Activated CD4-positive, alpha-beta T cell treated with anti-CD3 and anti-CD28 coated beads for 36 hours (primary cell): Measurements from ENCODE around the gene SELP. TPM values are rescaled to one million over a fixed set of nuclear protein-coding genes. Genes with fewer than 3 reads are reported as not detected.

Experiments
- ATAC-seq: fragments of 200-7000 bp; cut with Tn5 transposase; one replicate; pipeline ENCODE4 v1.10.0; 2021; ENCODE audit warnings: mild to moderate bottlenecking, moderate library complexity
- CTCF ChIA-PET: fragments of 350-600 bp; sonication (Branson Sonifier 250); formaldehyde crosslinking; loops from one replicate; lab custom pipeline; 2021; ENCODE audit warnings: antibody characterized with exemption; lab: Charles Lee
- POLR2A ChIA-PET: fragments of 350-600 bp; sonication (Branson Sonifier 250); formaldehyde crosslinking; loops from one replicate; lab custom pipeline; 2021; ENCODE audit warnings: antibody characterized with exemption, inconsistent platforms; lab: Charles Lee
- DNase-seq: peaks from one replicate; pipeline ENCODE4 v3.0.0-alpha.2; 2020
- H3K27ac Mint-ChIP-seq: one replicate; pipeline ENCODE4 v1.8.0; 2021; ENCODE audit warnings: mixed read lengths
- H3K27me3 Mint-ChIP-seq: one replicate; pipeline ENCODE4 v1.8.0; 2021; ENCODE audit warnings: mixed read lengths
- H3K36me3 Mint-ChIP-seq: one replicate; pipeline ENCODE4 v1.8.0; 2021; ENCODE audit warnings: low read depth, mixed read lengths
- H3K4me1 Mint-ChIP-seq: one replicate; pipeline ENCODE4 v1.8.0; 2021; ENCODE audit warnings: mixed read lengths
- H3K4me3 Mint-ChIP-seq: one replicate; pipeline ENCODE4 v1.8.0; 2021; ENCODE audit warnings: mild to moderate bottlenecking, moderate library complexity, mixed read lengths
- H3K9me3 Mint-ChIP-seq: one replicate; pipeline ENCODE4 v1.8.0; 2021; ENCODE audit warnings: low read depth, mixed read lengths
- intact Hi-C, 2 experiments: fragments of 100-400 bp; cut with DNase I in 1 of 2; cut with micrococcal nuclease in 1 of 2; formaldehyde crosslinking; loops; one replicate each; pipeline versions ENCODE4 v1.14.2 to v1.15.1; 2022 to 2024; cut with DNase I, micrococcal nuclease
- total RNA-seq, 2 experiments: library from RNA; stranded (reverse); gene quantifications; one replicate each; pipeline ENCODE4 v1.2.3, GENCODE V29; 2021

The SELP gene
- total RNA-seq, 2 experiments from 2014 or later, result 0.50 to 1.4 TPM

DNA sequence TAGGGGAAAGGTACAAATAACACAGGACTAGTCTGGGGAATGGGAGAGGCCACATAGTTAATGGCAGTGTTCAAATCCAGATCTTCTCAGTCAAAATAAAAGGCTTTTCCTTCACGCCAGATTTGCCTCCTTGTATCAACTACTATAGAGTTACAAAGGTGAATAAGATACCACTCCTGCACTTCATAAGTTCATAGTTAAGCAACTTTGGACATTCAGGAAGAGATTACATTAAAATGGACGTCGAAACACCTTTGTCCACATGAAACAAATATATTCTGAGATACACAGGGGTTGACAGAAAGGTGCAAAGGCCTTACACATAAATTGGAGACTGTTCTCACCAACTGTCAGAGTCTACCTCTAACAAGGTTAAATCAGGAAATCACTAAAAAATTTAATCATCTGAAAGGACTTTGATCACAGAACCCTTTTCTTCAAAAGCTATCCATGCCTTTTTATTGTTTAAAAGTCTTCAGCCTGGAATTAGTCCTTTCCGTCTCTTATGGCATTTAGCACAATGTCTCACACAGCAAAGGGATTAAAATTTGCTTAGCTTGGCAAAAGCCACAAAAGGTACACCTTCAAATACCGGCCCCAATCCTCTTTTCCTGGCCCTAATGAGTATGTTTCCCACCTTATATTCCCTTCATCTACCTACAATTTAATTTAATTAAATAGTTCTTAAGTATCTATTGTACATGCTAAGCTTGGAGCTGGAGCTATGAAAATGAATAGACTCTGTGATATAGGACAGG, 51.8 kb downstream of the SELP start:
- H3K4me3 Mint-ChIP-seq, result no peak overlapping the region

DNA sequence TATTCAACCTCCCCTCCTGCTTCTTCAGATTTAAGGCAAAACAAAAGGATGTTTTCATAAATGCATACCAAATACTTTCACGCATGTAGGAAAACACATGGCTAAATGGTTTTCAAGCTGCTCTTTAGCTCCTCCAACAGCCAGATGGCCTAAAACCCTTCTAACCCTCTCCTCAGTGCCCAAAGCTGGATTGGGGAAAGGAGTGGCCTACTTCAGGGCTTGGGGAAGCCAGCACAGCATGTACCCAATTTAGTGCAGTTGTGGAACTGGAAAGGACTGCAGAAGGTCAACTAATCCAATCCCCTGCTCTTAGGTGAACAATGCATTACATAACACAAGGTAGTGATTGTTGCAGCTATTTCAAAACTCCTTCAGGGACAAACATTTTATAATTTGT, 53.0 kb downstream of the SELP start:
- H3K4me1 Mint-ChIP-seq, result peaks cover 22% of the 10 kb centered on the region
- POLR2A ChIA-PET, result no interaction called here

More for the DNA sequence above, 51.8 kb downstream of the SELP start:
- intact Hi-C loops, result no loop called here
- CTCF ChIA-PET, result interaction anchor here (2.2 kb wide), 1 partner anchor 134 kb away, joined by 10 read pairs; no protein-coding TSS in a partner anchor
- no peaks in the 10 kb centered on the region for H3K9me3 Mint-ChIP-seq
- ATAC-seq (no peak), DNase-seq (no peak)
- peaks cover 39% of the 10 kb centered on the region for H3K36me3 Mint-ChIP-seq
- POLR2A ChIA-PET, result no interaction called here
- H3K27me3 Mint-ChIP-seq, result no peaks in the 10 kb centered on the region
- no peak overlapping the region for H3K27ac Mint-ChIP-seq
- H3K4me1 Mint-ChIP-seq, result peaks cover 19% of the 10 kb centered on the region

DNA sequence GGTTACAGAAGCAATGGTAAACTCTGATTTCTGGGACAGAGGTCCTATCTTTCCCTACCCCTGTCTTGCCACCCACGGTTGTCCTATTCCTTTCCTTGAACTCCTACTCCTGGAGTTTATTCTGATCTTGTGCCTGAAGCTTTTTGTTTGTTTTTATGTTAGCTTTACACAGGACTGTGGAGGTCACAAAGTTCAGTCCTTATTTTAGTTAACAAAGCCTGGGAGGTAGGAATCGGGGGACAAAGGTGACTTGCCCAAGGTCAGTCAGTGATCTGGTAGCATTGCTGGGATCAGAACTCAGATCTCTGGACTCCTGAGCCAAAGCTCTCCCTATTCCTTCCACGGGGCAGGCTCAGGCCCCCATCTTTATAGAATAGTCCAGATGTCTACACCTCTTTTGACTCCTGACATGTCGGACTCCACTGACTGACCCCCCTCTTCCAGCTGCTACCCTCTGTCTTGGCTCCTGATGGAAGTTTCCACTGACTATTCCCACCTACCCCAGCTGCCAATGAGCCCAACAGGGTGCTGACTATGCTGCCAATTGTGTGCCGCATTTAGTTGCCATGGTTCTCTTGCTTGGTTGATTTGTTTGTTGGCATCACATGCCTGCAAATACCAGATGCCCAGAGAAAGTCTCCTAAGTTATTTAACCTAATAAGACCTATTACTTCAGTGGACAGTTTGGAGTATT, 53.5 kb downstream of the SELP start:
- Mint-ChIP-seq H3K4me3 (no peak overlapping the region), H3K4me1 (peaks cover 28% of the 10 kb centered on the region), H3K9me3 (no peaks in the 10 kb centered on the region), H3K27ac (no peak overlapping the region), H3K36me3 (peaks cover 48% of the 10 kb centered on the region), H3K27me3 (no peaks in the 10 kb centered on the region)
- ChIA-PET CTCF (interaction anchor here (0.6 to 1.6 kb wide), 3 partner anchors 25 to 234 kb away, joined by 3 to 6 read pairs (median 3); no protein-coding TSS in a partner anchor), POLR2A (no interaction called here)
- intact Hi-C loops, result no loop called here
- ATAC-seq (no peak), DNase-seq (no peak)

More for the DNA sequence above, 53.0 kb downstream of the SELP start:
- DNase-seq, result no peak
- CTCF ChIA-PET, result interaction anchor here (1.1 to 1.6 kb wide), 2 partner anchors 135 to 233 kb away, joined by 3 to 6 read pairs; no protein-coding TSS in a partner anchor
- H3K9me3 Mint-ChIP-seq, result no peaks in the 10 kb centered on the region
- no peak overlapping the region for H3K27ac Mint-ChIP-seq
- H3K36me3 Mint-ChIP-seq, result peaks cover 43% of the 10 kb centered on the region
- H3K27me3 Mint-ChIP-seq, result no peaks in the 10 kb centered on the region
- no peak for ATAC-seq
- intact Hi-C loops, result no loop called here
- H3K4me3 Mint-ChIP-seq, result no peak overlapping the region

DNA sequence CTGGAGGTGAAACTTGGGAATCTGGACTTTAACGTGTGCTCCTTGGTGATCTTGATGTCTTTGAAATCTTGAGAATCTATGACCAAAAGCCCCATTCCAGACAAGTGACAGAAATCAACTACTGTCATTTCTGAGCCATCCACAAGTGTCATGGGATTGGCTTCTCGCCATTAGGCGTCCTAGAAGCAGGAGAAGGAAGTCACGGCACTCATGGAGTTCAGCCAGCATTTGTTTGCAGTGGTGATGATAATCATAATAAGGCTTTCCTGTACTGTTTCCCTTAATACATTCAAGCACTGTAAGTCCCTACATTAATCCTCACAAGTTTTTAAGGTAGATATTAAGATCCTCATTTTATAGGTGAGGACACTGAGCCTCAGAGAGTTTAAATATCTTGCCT, 55.6 kb downstream of the SELP start:
- CTCF ChIA-PET, result no interaction called here

DNA sequence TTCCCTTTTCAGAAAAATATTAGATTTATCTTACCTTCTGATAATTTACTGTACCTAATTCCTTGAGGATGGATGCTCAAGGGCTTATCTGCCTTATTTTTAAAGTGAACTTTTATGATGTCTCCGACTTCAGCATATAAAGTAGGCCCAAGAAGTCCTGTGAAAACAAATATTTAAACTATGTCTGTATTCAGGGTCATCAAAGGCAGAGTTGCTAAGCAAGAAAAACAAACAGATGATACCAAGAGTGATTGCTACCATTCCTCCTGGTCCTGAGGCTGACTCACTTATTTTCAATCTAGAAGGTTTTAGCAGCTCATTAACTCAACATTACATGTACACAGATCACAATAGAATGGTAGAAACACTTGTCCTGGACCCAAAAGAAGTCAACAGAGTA, 57.7 kb downstream of the SELP start:
- Mint-ChIP-seq H3K9me3 (no peaks in the 10 kb centered on the region), H3K4me1 (peaks cover 24% of the 10 kb centered on the region), H3K36me3 (peaks cover 63% of the 10 kb centered on the region), H3K27me3 (no peaks in the 10 kb centered on the region), H3K27ac (peak overlapping the region; percentile 61), H3K4me3 (no peak overlapping the region)
- DNase-seq, result no peak
- CTCF ChIA-PET, result interaction anchor here (0.9 kb wide), 1 partner anchor 20 kb away, joined by 3 read pairs; no protein-coding TSS in a partner anchor
- no peak for ATAC-seq
- intact Hi-C loops, result loop anchor here (5.0 kb wide), 2 partner anchors 45 to 50 kb away; no protein-coding TSS in a partner anchor
- POLR2A ChIA-PET, result no interaction called here

More for the DNA sequence above, 55.6 kb downstream of the SELP start:
- DNase-seq (no peak), ATAC-seq (no peak)
- H3K9me3 Mint-ChIP-seq, result no peaks in the 10 kb centered on the region
- intact Hi-C loops, result loop anchor here (5.0 kb wide), 2 partner anchors 47 to 52 kb away; no protein-coding TSS in a partner anchor
- no peak overlapping the region for H3K27ac Mint-ChIP-seq
- H3K4me1 Mint-ChIP-seq, result peaks cover 28% of the 10 kb centered on the region
- H3K36me3 Mint-ChIP-seq, result peaks cover 62% of the 10 kb centered on the region
- POLR2A ChIA-PET, result no interaction called here
- no peak overlapping the region for H3K4me3 Mint-ChIP-seq
- no peaks in the 10 kb centered on the region for H3K27me3 Mint-ChIP-seq

DNA sequence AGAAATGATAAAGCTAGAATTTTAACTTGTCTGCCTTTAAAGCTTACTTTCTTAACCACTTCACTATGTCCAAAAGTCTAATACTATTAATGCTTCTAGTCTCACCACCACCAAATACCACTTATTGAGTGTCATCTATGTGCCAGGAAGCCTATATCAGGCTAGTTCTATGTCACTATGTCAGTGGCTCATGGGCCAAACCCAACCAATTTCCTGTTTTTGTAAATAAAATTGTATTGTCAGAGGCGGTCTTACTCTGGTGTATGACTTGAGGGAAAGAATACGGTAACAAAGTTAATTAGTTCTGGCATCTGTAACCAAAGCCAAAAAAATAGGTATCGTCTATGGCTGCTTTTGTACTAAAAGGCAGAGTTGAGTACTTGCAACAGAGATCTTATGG, 58.5 kb downstream of the SELP start:
- H3K36me3 Mint-ChIP-seq, result peaks cover 64% of the 10 kb centered on the region

DNA sequence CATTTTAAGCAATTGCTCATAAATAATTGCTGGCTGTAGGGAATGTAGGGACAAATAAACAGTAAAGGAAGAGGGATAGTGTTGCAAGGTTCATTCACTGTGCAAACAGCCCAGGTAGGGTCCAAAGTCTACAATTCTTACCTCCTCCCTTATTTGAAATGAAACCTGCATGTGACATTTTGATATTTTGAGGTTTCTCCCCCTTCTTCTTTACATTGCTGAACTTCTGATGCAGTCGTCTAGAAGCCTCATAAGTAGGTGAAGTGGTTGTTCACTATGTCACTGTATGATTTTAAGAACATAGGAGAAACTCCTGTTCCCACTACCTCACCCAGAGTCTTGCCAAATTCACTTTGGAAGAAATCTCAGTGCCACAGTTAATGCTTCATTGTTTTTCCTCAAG, 59.8 kb downstream of the SELP start:
- H3K36me3 Mint-ChIP-seq, result peaks cover 64% of the 10 kb centered on the region

More for the DNA sequence above, 58.5 kb downstream of the SELP start:
- Mint-ChIP-seq H3K27ac (no peak overlapping the region), H3K4me3 (no peak overlapping the region), H3K27me3 (no peaks in the 10 kb centered on the region), H3K4me1 (peaks cover 29% of the 10 kb centered on the region), H3K9me3 (no peaks in the 10 kb centered on the region)
- no peak for DNase-seq
- CTCF ChIA-PET, result interaction anchor here (1.2 kb wide), 1 partner anchor 15 kb away, joined by 3 read pairs; the partner anchor contains the start of gene F5
- intact Hi-C loops, result loop anchor here (5.0 kb wide), 2 partner anchors 44 to 49 kb away; no protein-coding TSS in a partner anchor
- POLR2A ChIA-PET, result no interaction called here
- ATAC-seq, result no peak

DNA sequence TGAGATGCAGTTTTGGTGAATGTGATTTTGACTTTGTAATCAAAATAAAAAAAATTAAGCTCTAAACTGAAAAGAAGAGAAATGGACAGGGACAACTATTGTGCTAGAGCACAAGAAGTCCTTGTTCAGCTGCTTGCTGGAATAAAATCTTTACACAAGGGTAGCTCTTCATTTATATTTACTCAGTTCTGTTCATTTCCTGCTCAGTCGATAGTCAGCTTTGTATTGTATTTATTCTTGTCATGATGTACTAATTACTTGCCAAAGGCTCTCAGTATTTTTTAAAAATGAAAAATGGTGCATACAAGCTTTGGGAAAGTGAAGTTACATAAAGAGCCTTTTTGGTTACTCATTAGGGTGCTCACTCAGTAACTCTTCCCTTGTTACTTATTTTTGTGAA, 61.4 kb downstream of the SELP start:
- no peak overlapping the region for H3K4me3 Mint-ChIP-seq
- H3K9me3 Mint-ChIP-seq, result peaks cover 3% of the 10 kb centered on the region
- POLR2A ChIA-PET, result no interaction called here
- ATAC-seq (no peak), DNase-seq (no peak)
- CTCF ChIA-PET, result interaction anchor here (0.6 to 2.4 kb wide), 7 partner anchors 11 to 973 kb away, joined by 3 to 10 read pairs (median 3); no protein-coding TSS in a partner anchor
- intact Hi-C loops, result no loop called here
- peaks cover 43% of the 10 kb centered on the region for H3K4me1 Mint-ChIP-seq
- H3K27ac Mint-ChIP-seq, result no peak overlapping the region
- H3K36me3 Mint-ChIP-seq, result peaks cover 74% of the 10 kb centered on the region
- no peaks in the 10 kb centered on the region for H3K27me3 Mint-ChIP-seq

More for the DNA sequence above, 59.8 kb downstream of the SELP start:
- DNase-seq, result no peak
- intact Hi-C loops, result loop anchor here (5.0 kb wide), 2 partner anchors 43 to 48 kb away; no protein-coding TSS in a partner anchor
- Mint-ChIP-seq H3K4me1 (peaks cover 32% of the 10 kb centered on the region), H3K27ac (no peak overlapping the region), H3K27me3 (no peaks in the 10 kb centered on the region), H3K4me3 (no peak overlapping the region), H3K9me3 (no peaks in the 10 kb centered on the region)
- POLR2A ChIA-PET, result no interaction called here
- CTCF ChIA-PET, result interaction anchor here (2.4 kb wide), 1 partner anchor 142 kb away, joined by 10 read pairs; no protein-coding TSS in a partner anchor
- no peak for ATAC-seq

DNA sequence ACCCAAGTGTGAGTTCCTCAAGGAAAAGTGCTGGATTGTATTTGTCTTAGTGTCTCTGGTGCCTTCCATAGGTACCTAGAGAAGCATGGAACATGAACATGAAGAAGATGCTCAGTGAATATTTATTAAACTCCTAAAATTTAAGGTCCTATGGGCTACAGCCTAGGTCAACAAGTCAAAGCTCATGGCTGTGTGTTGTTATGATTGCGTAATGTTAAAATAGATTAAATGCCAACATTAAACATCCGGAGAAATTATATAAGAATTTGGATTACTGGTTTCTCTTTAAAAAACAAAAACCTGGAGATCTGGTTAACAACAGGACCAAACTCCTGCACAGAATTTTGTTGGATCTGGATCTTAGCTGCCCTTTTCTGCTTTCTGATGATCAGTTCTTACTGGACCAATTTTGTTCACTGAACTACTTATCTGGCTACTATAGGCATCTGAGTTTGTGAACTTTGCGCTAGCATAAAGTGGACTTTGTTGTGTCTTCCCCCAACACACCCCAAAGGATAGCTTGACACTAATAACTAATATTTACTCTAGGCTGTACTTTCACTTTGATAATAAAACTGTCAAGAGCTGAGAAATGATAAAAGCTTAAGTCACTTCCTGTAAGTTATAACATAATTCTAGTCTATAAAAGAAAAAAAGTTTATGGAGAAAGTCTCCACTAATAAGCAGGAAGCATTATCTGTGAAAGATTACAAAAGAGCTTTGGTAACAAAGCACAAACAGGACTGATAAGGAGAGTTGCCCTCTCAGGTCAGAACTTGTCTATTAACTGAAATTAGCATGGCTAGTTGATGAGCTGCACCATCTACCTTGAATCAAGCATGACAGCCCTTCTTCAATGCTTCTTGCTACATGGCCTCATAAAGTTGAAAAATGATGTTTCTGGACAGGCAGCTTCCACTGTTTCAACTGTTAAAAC, 64.3 kb downstream of the SELP start:
- Mint-ChIP-seq H3K27me3 (no peaks in the 10 kb centered on the region), H3K4me3 (no peak overlapping the region), H3K4me1 (peaks cover 25% of the 10 kb centered on the region), H3K27ac (no peak overlapping the region), H3K9me3 (peaks cover 3% of the 10 kb centered on the region), H3K36me3 (peaks cover 60% of the 10 kb centered on the region)
- DNase-seq (no peak), ATAC-seq (no peak)
- CTCF ChIA-PET, result interaction anchor here (0.7 to 1.0 kb wide), 2 partner anchors 13 to 137 kb away, joined by 3 to 4 read pairs; no protein-coding TSS in a partner anchor
- POLR2A ChIA-PET, result no interaction called here
- intact Hi-C loops, result no loop called here

DNA sequence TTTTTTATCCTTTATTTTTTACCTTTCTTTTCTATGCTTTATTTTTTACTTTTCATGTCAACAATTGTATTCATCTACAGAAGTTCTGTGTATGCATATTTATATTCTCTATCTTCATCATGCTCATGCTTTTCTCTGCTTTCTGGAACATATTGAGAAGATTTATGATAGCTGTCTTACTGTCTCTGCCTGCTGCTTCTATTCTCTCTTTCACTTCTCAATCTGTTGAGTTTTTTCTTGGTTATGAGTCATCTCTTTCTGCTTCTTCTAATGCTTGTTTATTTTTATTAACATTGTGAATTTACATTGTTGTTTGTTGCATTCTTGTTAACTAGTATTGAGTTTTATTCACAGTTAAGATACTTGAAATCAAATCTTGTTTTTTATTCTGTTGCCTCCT, 66.3 kb downstream of the SELP start:
- ATAC-seq (peak; percentile 49), DNase-seq (no peak)
- Mint-ChIP-seq H3K27ac (no peak overlapping the region), H3K27me3 (no peaks in the 10 kb centered on the region), H3K36me3 (peaks cover 66% of the 10 kb centered on the region), H3K4me3 (no peak overlapping the region), H3K4me1 (peaks cover 25% of the 10 kb centered on the region), H3K9me3 (peaks cover 3% of the 10 kb centered on the region)
- intact Hi-C loops, result no loop called here
- ChIA-PET POLR2A (interaction anchor here (0.7 kb wide), 1 partner anchor 31 kb away, joined by 3 read pairs; no protein-coding TSS in a partner anchor), CTCF (no interaction called here)
